Central memory CD8-positive, alpha-beta T cell (primary cell): ENCODE measurements around the gene TSSC4.

ENCODE experiments used
- ATAC-seq: fragments of 150-1000 bp; cut with Tn5 transposase; replicated peaks from 2 replicates; pipeline ENCODE4 v1.10.0; 2022; ENCODE audit warnings: mild to moderate bottlenecking, moderate FRiP score, moderate number of reproducible peaks; ENCODE audit not compliant: poor library complexity, severe bottlenecking; ENCODE audit errors: extremely low read depth
- DNase-seq, 2 donors: peaks; one replicate each; pipeline ENCODE4 v3.0.0; 2021; ENCODE audit warnings: low spot score in 2 of 2
- H3K27ac Mint-ChIP-seq: one replicate; pipeline ENCODE4 v1.8.0; 2022; ENCODE audit warnings: low read depth, mild to moderate bottlenecking, moderate library complexity, mixed read lengths
- H3K27me3 Mint-ChIP-seq: one replicate; pipeline ENCODE4 v1.8.0; 2022; ENCODE audit warnings: mixed read lengths
- H3K36me3 Mint-ChIP-seq: one replicate; pipeline ENCODE4 v1.8.0; 2022; ENCODE audit warnings: mild to moderate bottlenecking, moderate library complexity, mixed read lengths; ENCODE audit not compliant: insufficient read depth
- H3K4me1 Mint-ChIP-seq: one replicate; pipeline ENCODE4 v1.8.0; 2022; ENCODE audit warnings: mixed read lengths
- H3K4me3 Mint-ChIP-seq: one replicate; pipeline ENCODE4 v1.8.0; 2022; ENCODE audit warnings: mild to moderate bottlenecking, moderate library complexity, mixed read lengths
- H3K9me3 Mint-ChIP-seq: one replicate; pipeline ENCODE4 v1.8.0; 2022; ENCODE audit warnings: mixed read lengths

Gene TSSC4

GRCh38 chr11:2433106-2433925 lies 32.8 kb downstream of the TSSC4 start:
- Mint-ChIP-seq H3K9me3 (no peaks in the 10 kb centered on the region), H3K36me3 (peaks cover 3% of the 10 kb centered on the region), H3K4me1 (no peaks in the 10 kb centered on the region), H3K27me3 (no peaks in the 10 kb centered on the region), H3K27ac (no peak overlapping the region), H3K4me3 (no peak overlapping the region)
- DNase-seq (no peak), ATAC-seq (no peak)

DNA sequence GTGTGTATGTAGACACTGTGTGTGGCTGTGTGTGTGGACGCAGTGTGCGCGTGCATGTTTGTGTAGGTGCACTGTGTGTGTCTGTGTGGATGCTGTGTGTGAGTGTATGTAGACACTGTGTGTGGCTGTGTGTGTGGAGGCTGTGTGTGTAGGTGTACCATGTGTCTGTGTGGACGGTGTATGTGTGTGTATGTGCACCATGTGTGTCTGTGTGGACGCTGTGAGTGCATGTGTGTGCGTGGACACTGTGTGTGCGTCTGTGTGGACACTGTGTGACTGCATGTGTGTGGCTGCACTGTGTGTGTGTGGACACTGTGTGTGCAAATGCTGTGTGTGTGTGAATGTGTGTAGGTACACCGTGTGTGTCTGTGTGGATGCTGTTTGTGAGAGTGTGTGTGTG lies 33.5 kb downstream of the TSSC4 start:
- Mint-ChIP-seq H3K27ac (no peak overlapping the region), H3K36me3 (peaks cover 3% of the 10 kb centered on the region), H3K4me1 (no peaks in the 10 kb centered on the region), H3K27me3 (no peaks in the 10 kb centered on the region), H3K9me3 (no peaks in the 10 kb centered on the region), H3K4me3 (no peak overlapping the region)
- ATAC-seq = no peak
- DNase-seq = no peak

GRCh38 chr11:2434506-2435255 lies 34.1 kb downstream of the TSSC4 start:
- no peak overlapping the region for H3K27ac Mint-ChIP-seq
- H3K36me3 Mint-ChIP-seq = peaks cover 3% of the 10 kb centered on the region
- no peaks in the 10 kb centered on the region for H3K4me1 Mint-ChIP-seq
- H3K9me3 Mint-ChIP-seq = no peaks in the 10 kb centered on the region
- no peak overlapping the region for H3K4me3 Mint-ChIP-seq
- DNase-seq (no peak), ATAC-seq (no peak)
- no peaks in the 10 kb centered on the region for H3K27me3 Mint-ChIP-seq

DNA sequence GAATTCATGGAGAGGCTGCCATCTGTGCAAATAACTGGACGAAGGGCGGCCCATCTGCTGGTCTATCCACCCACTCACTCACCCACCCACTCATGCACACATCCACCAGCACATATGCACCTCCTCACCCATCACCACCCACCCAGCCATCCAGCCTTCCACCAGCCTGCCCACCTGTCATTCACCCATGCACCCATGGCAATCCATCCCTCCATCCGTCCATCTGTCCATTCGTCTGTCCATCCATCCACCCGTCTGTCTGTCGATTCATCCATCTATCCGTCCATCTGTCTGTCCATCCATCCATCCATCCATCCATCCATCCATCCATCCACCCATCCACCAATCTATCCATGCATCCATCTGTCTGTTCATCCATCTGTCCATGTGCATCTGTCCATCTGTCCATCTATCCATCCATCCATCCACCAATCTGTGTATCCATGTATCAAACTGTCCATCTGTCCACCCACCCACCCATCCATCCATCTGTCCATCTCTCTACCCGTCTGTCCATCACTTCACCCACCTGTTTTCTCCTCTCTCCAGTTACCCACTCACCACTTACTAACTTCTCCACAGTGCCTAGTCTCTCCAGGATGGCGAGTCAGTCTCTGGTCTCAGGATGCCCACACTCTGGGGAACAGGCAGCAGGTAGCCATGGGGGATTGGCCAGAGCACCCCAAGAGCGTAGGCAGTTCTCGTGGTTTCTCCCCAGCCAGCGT lies 34.9 kb downstream of the TSSC4 start:
- DNase-seq = no peak
- Mint-ChIP-seq H3K27me3 (no peaks in the 10 kb centered on the region), H3K4me3 (no peak overlapping the region), H3K9me3 (no peaks in the 10 kb centered on the region), H3K4me1 (no peaks in the 10 kb centered on the region), H3K27ac (no peak overlapping the region), H3K36me3 (peaks cover 3% of the 10 kb centered on the region)
- ATAC-seq = no peak

DNA sequence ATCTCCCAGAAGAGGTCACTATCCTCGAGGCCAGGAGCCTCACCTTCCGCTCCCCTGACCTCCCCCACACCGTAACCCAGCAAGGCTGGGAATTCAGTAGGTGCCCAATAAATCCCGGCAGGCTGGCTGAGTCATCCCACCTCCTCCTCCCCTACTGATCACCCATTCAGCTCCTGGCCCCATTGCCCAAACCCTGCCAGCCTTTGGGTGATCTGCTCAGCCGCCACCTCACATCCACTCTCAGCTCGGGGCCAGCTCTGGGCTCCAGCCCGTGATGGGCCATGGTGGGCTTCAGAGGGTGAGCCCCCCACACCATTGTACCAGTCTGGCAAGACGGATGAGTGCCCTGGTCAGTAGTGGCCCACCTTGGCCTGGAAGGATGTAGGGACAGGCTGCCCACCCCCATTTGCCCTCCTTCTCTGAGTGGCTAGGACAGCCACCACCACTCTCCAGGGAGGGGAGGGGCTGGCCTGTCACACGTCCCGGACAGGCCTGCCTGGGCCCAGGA lies 35.5 kb downstream of the TSSC4 start:
- H3K4me3 Mint-ChIP-seq = no peak overlapping the region
- DNase-seq = no peak
- no peaks in the 10 kb centered on the region for H3K27me3 Mint-ChIP-seq
- H3K36me3 Mint-ChIP-seq = peaks cover 3% of the 10 kb centered on the region
- H3K4me1 Mint-ChIP-seq = no peaks in the 10 kb centered on the region
- no peak overlapping the region for H3K27ac Mint-ChIP-seq
- ATAC-seq = no peak
- H3K9me3 Mint-ChIP-seq = no peaks in the 10 kb centered on the region

- no peaks in the 10 kb centered on the region for H3K27me3 Mint-ChIP-seq
- DNase-seq (no peak), ATAC-seq (no peak)
- H3K9me3 Mint-ChIP-seq = no peaks in the 10 kb centered on the region
- peaks cover 1% of the 10 kb centered on the region for H3K36me3 Mint-ChIP-seq
- no peaks in the 10 kb centered on the region for H3K4me1 Mint-ChIP-seq
- no peak overlapping the region for H3K27ac Mint-ChIP-seq
- H3K4me3 Mint-ChIP-seq = no peak overlapping the region
These were observed 36.0 kb downstream of the TSSC4 start for GRCh38 chr11:2436521-2437031.

DNA sequence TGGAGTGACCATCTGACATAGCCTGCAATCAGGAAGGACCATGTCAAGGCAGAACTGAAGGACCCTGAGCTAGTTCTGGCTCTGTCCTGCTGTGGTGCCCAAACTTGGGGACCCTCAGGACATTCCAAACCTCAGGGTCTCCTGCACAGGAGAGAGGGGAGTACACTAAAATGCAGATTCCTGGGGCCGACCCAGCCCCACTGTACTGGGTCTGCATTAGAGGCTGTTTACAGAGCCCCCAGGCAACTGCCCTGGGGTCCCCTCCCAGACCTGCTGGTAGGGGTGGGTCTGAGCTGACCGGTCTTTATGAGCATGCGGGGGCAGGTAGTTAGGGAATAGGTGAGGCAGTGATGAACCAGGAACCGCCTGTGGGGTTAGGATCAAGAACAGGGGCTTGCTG lies 37.0 kb downstream of the TSSC4 start:
- Mint-ChIP-seq H3K4me1 (peaks cover 3% of the 10 kb centered on the region), H3K9me3 (no peaks in the 10 kb centered on the region), H3K27me3 (no peaks in the 10 kb centered on the region), H3K36me3 (no peaks in the 10 kb centered on the region), H3K4me3 (no peak overlapping the region), H3K27ac (no peak overlapping the region)
- DNase-seq (no peak), ATAC-seq (no peak)

DNA sequence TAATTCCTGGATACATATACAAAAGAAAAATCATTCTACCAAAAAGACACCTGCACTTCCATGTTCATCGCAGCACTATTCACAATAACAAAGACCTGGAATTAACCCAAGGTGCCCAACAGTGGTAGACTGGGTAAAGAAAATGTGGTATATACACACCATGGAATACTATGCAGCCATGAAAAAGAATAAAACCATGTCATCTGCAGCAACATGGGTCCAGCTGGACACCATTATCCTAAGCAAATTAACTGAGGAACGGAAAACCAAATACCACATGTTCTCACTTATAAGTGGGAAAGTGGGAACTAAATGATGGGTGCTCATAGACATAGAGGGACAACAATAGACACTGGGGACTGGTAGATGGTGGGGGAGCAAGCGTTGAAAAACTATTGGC lies 39.3 kb downstream of the TSSC4 start:
- Mint-ChIP-seq H3K27ac (no peak overlapping the region), H3K36me3 (no peaks in the 10 kb centered on the region), H3K4me3 (no peak overlapping the region), H3K27me3 (no peaks in the 10 kb centered on the region), H3K9me3 (no peaks in the 10 kb centered on the region), H3K4me1 (peaks cover 14% of the 10 kb centered on the region)
- DNase-seq (no peak), ATAC-seq (no peak)

DNA sequence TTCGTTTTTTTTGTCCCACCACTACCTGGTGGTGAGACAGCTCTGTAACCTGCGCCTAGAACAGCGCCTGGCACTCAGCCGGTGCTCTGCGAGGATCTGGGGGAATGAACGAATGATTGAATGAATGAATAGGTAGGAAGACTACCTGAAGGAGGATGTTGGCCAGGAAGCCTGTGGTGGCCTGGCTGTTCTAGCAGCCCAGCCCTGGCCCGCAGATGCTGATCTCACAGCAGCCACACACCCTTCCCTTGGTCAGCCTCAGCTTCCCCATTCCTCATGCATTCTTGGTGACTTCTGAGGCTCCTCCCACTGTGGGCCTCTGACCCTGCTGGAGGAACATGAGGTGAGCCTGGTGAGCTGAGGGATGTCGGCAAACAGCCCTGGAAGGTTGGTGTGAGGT lies 40.1 kb downstream of the TSSC4 start:
- H3K36me3 Mint-ChIP-seq = peaks cover 2% of the 10 kb centered on the region
- H3K9me3 Mint-ChIP-seq = no peaks in the 10 kb centered on the region
- H3K27me3 Mint-ChIP-seq = no peaks in the 10 kb centered on the region
- ATAC-seq = no peak
- no peak overlapping the region for H3K27ac Mint-ChIP-seq
- peaks cover 20% of the 10 kb centered on the region for H3K4me1 Mint-ChIP-seq
- no peak overlapping the region for H3K4me3 Mint-ChIP-seq
- no peak for DNase-seq

GRCh38 chr11:2441171-2441570 lies 40.6 kb downstream of the TSSC4 start:
- no peak overlapping the region for H3K4me3 Mint-ChIP-seq
- H3K27me3 Mint-ChIP-seq = no peaks in the 10 kb centered on the region
- peaks cover 2% of the 10 kb centered on the region for H3K36me3 Mint-ChIP-seq
- H3K9me3 Mint-ChIP-seq = no peaks in the 10 kb centered on the region
- ATAC-seq (no peak), DNase-seq (no peak)
- H3K27ac Mint-ChIP-seq = no peak overlapping the region
- peaks cover 20% of the 10 kb centered on the region for H3K4me1 Mint-ChIP-seq

DNA sequence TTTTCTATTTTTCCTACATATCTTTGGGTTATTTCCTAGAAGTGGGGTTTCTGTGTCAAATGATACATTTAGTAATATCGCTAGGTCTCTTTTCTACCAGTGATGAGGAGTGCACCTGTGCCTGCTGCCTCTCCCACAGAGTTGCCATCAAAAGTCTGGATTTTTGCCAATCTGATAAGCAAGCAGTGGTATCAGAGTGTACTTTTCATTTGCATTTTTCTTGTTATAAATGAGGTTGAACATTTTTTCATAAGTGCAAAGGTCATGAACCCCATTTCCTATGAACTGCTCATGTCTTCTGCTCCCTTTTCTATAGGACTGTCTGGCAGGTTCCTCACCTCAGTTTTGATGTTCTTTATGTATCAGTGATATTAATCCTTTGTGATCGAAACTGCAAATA lies 42.0 kb downstream of the TSSC4 start:
- Mint-ChIP-seq H3K4me1 (peaks cover 29% of the 10 kb centered on the region), H3K36me3 (peaks cover 2% of the 10 kb centered on the region), H3K27ac (no peak overlapping the region), H3K27me3 (peaks cover 7% of the 10 kb centered on the region), H3K9me3 (no peaks in the 10 kb centered on the region), H3K4me3 (peak overlapping the region; percentile 49)
- ATAC-seq (peak; percentile 50), DNase-seq (no peak)

DNA sequence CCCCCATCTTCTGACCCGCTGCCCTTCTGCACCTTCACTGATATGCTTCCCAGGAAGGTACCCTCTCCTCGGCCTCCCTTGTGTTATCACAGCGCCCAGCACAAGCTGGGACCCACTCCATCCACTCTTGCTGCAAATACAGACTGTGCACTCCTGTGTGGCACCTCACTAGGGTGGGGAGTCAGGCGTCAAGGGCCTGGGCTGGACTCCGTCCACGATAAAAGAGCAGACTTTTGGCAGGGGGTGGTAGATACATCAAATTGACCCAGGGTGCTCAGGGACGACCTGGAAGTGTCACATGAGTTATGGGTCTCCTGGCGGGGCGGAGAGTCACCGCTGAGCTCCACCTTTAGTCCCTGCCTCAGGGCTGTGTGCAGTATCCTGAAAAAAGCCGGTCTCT lies 42.9 kb downstream of the TSSC4 start:
- H3K4me3 Mint-ChIP-seq = peak overlapping the region; percentile 49
- no peak overlapping the region for H3K27ac Mint-ChIP-seq
- peaks cover 2% of the 10 kb centered on the region for H3K36me3 Mint-ChIP-seq
- H3K27me3 Mint-ChIP-seq = peaks cover 10% of the 10 kb centered on the region
- DNase-seq (no peak), ATAC-seq (no peak)
- no peaks in the 10 kb centered on the region for H3K9me3 Mint-ChIP-seq
- H3K4me1 Mint-ChIP-seq = peaks cover 32% of the 10 kb centered on the region
